HepG2 (cell line): ENCODE data around the gene GABRB3. TPM values are rescaled to one million over a fixed set of nuclear protein-coding genes. Genes with fewer than 3 reads are reported as not detected.

Experiments used
- ATAC-seq: fragments of 200-7000 bp; cut with Tn5 transposase; 3 replicates; pipeline ENCODE4 v1.9.1; 2020; ENCODE audit warnings: mild to moderate bottlenecking, moderate library complexity
- BruUV-seq: library from RNA; stranded (reverse); fragments of 400-500 nt; replicated peaks from 2 replicates; lab custom pipeline; 2021; lab: Mats Ljungman, UMichigan
- CTCF ChIA-PET: fragments of 300-600 bp; formaldehyde crosslinking; extraction: SDS; loops from one replicate; lab custom pipeline; 2021; ENCODE audit warnings: low total read pairs, inconsistent platforms, low intra/inter-chr PET ratio; lab: Yijun Ruan, JAX
- POLR2A ChIA-PET: fragments of 350-600 bp; sonication (Branson Sonifier 250); formaldehyde crosslinking; loops from one replicate; lab custom pipeline; 2020; ENCODE audit warnings: antibody characterized with exemption, inconsistent platforms; lab: Yijun Ruan, JAX
- DNase-seq: peaks from one replicate; pipeline ENCODE4 v3.0.0-alpha.2; 2015; ENCODE audit warnings: low spot score
- FAIRE-seq: peaks from 3 replicates; lab custom pipeline; 2011; peaks lifted over from hg19 to GRCh38; lab: Jason Lieb, UNC
- H2AFZ ChIP-seq: one replicate; pipeline ENCODE4 v1.6.1; 2011; ENCODE audit warnings: low read length, inconsistent platforms
- H3K27ac ChIP-seq: fragments of 300-600 bp; 3 replicates; pipeline ENCODE4 v1.8.0; 2011; ENCODE audit warnings: mixed run types, mild to moderate bottlenecking, mixed read lengths, low read length, inconsistent platforms; ENCODE audit not compliant: insufficient read depth; ENCODE audit errors: extremely low read length
- H3K27me3 ChIP-seq, 2 experiments: fragments of 200-600 bp in 1 of 2; 2 replicates in 1 of 2; 3 replicates in 1 of 2; pipeline versions ENCODE4 v1.6.0 to v1.8.0; 2011; ENCODE audit warnings: low read length in 2 of 2, mild to moderate bottlenecking in 2 of 2, moderate library complexity in 2 of 2, inconsistent platforms in 1 of 2; ENCODE audit not compliant: insufficient read depth in 2 of 2, control insufficient read depth in 1 of 2
- H3K36me3 ChIP-seq, 2 experiments: fragments of 200-600 bp in 1 of 2; replicated peaks in 1 of 2; 2 replicates in 1 of 2; 3 replicates in 1 of 2; pipeline versions ENCODE4 v1.5.1 to v1.8.0; 2011; ENCODE audit warnings: low read length in 2 of 2, inconsistent platforms in 1 of 2; ENCODE audit not compliant: insufficient read depth in 2 of 2, control insufficient read depth in 1 of 2
- H3K4me1 ChIP-seq: 2 replicates; pipeline ENCODE4 v1.5.1; 2012; ENCODE audit warnings: low read length, inconsistent platforms; ENCODE audit not compliant: insufficient read depth
- H3K4me2 ChIP-seq: 2 replicates; pipeline ENCODE4 v1.6.0; 2011; ENCODE audit warnings: low read depth, low read length, inconsistent platforms
- H3K4me3 ChIP-seq, 3 experiments: fragments of 200-600 bp in 1 of 3; sonication (generic), shearing (Covaris generic) in 1 of 3; replicated peaks in 1 of 3; 2 replicates each; pipeline ENCODE4 v1.5.1; 2011 to 2016; ENCODE audit warnings: low read length in 3 of 3, inconsistent platforms in 2 of 3, low read depth in 2 of 3, mild to moderate bottlenecking in 2 of 3, control low read depth in 1 of 3, mixed read lengths in 1 of 3; ENCODE audit not compliant: insufficient read depth in 1 of 3
- H3K79me2 ChIP-seq: one replicate; pipeline ENCODE4 v1.6.1; 2011; ENCODE audit warnings: low read length, inconsistent platforms; ENCODE audit not compliant: insufficient read depth
- H3K9ac ChIP-seq: 2 replicates; pipeline ENCODE4 v1.6.0; 2011; ENCODE audit warnings: mild to moderate bottlenecking, low read depth, low read length, inconsistent platforms; ENCODE audit not compliant: insufficient read depth
- H3K9me3 ChIP-seq: 2 replicates; pipeline ENCODE4 v1.5.1; 2012; ENCODE audit warnings: mild to moderate bottlenecking, low read length
- H4K20me1 ChIP-seq: 2 replicates; pipeline ENCODE4 v1.6.0; 2011; ENCODE audit warnings: inconsistent platforms, mild to moderate bottlenecking, low read length, moderate library complexity; ENCODE audit not compliant: insufficient read depth
- HINFP ChIP-seq: sonication (generic); formaldehyde crosslinking; IDR thresholded peaks from 2 replicates; pipeline ENCODE4 v1.4.0; 2020; ENCODE audit warnings: low read depth, mild to moderate bottlenecking, missing genetic modification reagents
- IRF1 ChIP-seq: sonication (generic); formaldehyde crosslinking; IDR thresholded peaks from 2 replicates; pipeline ENCODE4 v1.4.0; 2020; ENCODE audit warnings: low read depth, mild to moderate bottlenecking, missing genetic modification reagents
- JDP2 ChIP-seq: sonication (generic); formaldehyde crosslinking; IDR thresholded peaks from 2 replicates; pipeline ENCODE4 v1.8.1; 2022; ENCODE audit warnings: missing genetic modification reagents, borderline replicate concordance
- TCF7 ChIP-seq: sonication (generic); IDR thresholded peaks from 2 replicates; pipeline ENCODE4 v1.6.1; 2016; ENCODE audit warnings: antibody characterized with exemption, low read depth
- ZNF329 ChIP-seq: sonication (generic); formaldehyde crosslinking; IDR thresholded peaks from 2 replicates; pipeline ENCODE4 v1.9.0; 2021; ENCODE audit warnings: low read depth, mild to moderate bottlenecking, missing genetic modification reagents
- ZNF558 ChIP-seq: sonication (generic); formaldehyde crosslinking; IDR thresholded peaks from 2 replicates; pipeline ENCODE4 v1.9.0; 2022; ENCODE audit warnings: mild to moderate bottlenecking, missing genetic modification reagents, borderline replicate concordance
- ZNF850 ChIP-seq: sonication (generic); formaldehyde crosslinking; conservative IDR thresholded peaks from 2 replicates; pipeline ENCODE4 v1.9.0; 2021; ENCODE audit warnings: mild to moderate bottlenecking, missing genetic modification reagents
- WGBS: methylation state at CpG from one replicate; pipeline ENCODE4 v1.1.6; 2017; ENCODE audit warnings: low lambda C conversion rate; 5-methylcytosine and 5-hydroxymethylcytosine counted together
- in situ Hi-C: cut with HindIII; loops from 2 replicates; pipeline ENCODE4 v1.10.0; 2017; ENCODE audit warnings: low pct_unique_long_range_greater_than_20kb; ENCODE audit not compliant: extremely low pct_ligation_motif_present
- intact Hi-C: fragments of 100-400 bp; cut with micrococcal nuclease; formaldehyde crosslinking; loops from one replicate; pipeline ENCODE4 v1.10.0; 2022; ENCODE audit not compliant: unreplicated experiment
- polyA plus RNA-seq, 8 experiments: library from polyadenylated mRNA; depleted of rRNA in 3 of 8; stranded (reverse) in 7 of 8; unstranded in 1 of 8; fragments of >200 nt; fragmentation: Illumina TruSeq in 4 of 8; extraction: Trizol in 4 of 8; gene quantifications; 2 replicates each; pipeline versions ENCODE4 v1.2.1 to v1.2.3, GENCODE V29; 2011 to 2016; ENCODE audit warnings: low read depth in 4 of 8, missing spikeins in 1 of 8, mixed read lengths in 1 of 8; ENCODE audit not compliant: insufficient read depth in 1 of 8
- total RNA-seq, 5 experiments: library from RNA; depleted of rRNA; stranded (reverse); fragments of >200 nt; fragmentation: Illumina TruSeq; extraction: Trizol; gene quantifications; 2 replicates each; pipeline ENCODE4 v1.2.3, GENCODE V29; 2016; ENCODE audit warnings: low read depth in 1 of 5
- TF ChIP-seq, protein P1 (sequence below): fragments of 450-650 bp; IDR thresholded peaks from 2 replicates; pipeline ENCODE4 v1.6.1; 2017
- TF ChIP-seq, protein P2 (sequence below): sonication (generic); formaldehyde crosslinking; IDR thresholded peaks from 2 replicates; pipeline ENCODE4 v1.4.0; 2020; ENCODE audit warnings: mild to moderate bottlenecking, missing genetic modification reagents
- TF ChIP-seq, protein P3 (sequence below): IDR thresholded peaks from 2 replicates; pipeline ENCODE4 v1.4.0; 2020; ENCODE audit warnings: mild to moderate bottlenecking, missing genetic modification reagents

The GABRB3 gene
- total and polyA plus RNA-seq, 2 of the 13 experiments (the other 11 are each of a cell fraction or from before 2014, with no cell fraction given) = not detected

DNA sequence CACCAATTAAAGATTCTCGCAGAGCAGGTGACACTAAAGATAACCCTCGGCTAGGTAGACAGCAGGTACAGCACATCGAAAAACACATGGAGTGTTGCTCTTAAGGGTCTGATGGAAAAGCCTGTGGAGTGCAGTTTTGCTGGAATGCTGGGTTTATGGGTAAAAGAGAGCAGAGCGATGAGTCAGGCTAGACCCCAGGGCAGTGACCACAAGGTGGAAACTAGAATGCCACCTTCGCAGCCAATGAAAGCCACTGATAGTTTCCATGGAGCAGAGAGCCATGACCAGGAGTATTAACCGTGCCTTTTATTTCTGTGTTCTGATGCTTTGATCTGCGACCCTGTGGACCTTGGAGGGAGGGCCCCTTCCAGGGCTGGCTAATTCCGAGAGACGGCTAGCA is 149.8 kb downstream of the GABRB3 start:
- in situ Hi-C loops (no loop called here), intact Hi-C loops (no loop called here)
- H3K4me2 ChIP-seq = no peak overlapping the region
- H3K9ac ChIP-seq = no peak overlapping the region
- H4K20me1 ChIP-seq = no peaks in the 10 kb centered on the region
- H3K36me3 ChIP-seq = no peaks in the 10 kb centered on the region
- no peak for TF ChIP-seq ZNF850 (CRISPR knock-in tag)
- H3K4me1 ChIP-seq = no peaks in the 10 kb centered on the region
- no peak for FAIRE-seq
- H3K9me3 ChIP-seq = peaks cover 83% of the 10 kb centered on the region
- no peak for DNase-seq
- H3K27me3 ChIP-seq = no peaks in the 10 kb centered on the region
- POLR2A ChIA-PET = no interaction called here
- CTCF ChIA-PET = no interaction called here
- no peak overlapping the region for H2AFZ ChIP-seq
- no peak overlapping the region for H3K4me3 ChIP-seq
- H3K27ac ChIP-seq = no peak overlapping the region
- no peak for ATAC-seq
- no peaks in the 10 kb centered on the region for H3K79me2 ChIP-seq
- no TSS peak for BruUV-seq
- WGBS = 3% methylated on average over 6 of the region's 9 CpGs

DNA sequence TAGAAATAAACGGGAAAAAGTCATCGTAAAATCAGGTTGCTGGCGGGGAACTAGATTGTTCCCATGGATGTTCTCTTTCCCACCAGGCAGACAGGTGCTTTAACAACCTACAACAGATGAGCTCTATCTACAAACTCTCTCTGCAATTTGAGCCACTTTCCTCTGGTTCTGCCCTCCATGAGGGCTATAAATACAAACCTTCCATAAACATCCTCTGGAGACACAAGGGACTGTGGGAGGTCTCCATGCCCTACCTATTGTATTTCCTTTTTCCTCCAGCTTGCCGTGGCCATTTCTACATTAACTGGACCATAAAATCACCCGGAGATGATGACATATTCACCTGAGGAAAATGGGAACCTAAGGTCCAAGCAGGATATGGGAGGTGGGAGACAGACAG is 151.1 kb downstream of the GABRB3 start:
- no peak for DNase-seq
- BruUV-seq = no TSS peak
- Histone ChIP-seq H3K27ac (no peak overlapping the region), H4K20me1 (no peaks in the 10 kb centered on the region), H3K27me3 (no peaks in the 10 kb centered on the region), H3K9ac (no peak overlapping the region), H3K79me2 (no peaks in the 10 kb centered on the region), H3K36me3 (no peaks in the 10 kb centered on the region), H3K4me3 (no peak overlapping the region), H3K4me2 (no peak overlapping the region), H2AFZ (no peak overlapping the region), H3K9me3 (peaks cover 71% of the 10 kb centered on the region), H3K4me1 (no peaks in the 10 kb centered on the region)
- ATAC-seq = no peak
- FAIRE-seq = no peak
- ChIA-PET CTCF (no interaction called here), POLR2A (no interaction called here)
- in situ Hi-C loops = no loop called here
- intact Hi-C loops = no loop called here
- 7% methylated on average over 5 of the region's 5 CpGs for WGBS
- TF ChIP-seq, protein P1, sequence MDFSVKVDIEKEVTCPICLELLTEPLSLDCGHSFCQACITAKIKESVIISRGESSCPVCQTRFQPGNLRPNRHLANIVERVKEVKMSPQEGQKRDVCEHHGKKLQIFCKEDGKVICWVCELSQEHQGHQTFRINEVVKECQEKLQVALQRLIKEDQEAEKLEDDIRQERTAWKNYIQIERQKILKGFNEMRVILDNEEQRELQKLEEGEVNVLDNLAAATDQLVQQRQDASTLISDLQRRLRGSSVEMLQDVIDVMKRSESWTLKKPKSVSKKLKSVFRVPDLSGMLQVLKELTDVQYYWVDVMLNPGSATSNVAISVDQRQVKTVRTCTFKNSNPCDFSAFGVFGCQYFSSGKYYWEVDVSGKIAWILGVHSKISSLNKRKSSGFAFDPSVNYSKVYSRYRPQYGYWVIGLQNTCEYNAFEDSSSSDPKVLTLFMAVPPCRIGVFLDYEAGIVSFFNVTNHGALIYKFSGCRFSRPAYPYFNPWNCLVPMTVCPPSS = no peak
- TF ChIP-seq, protein P2, sequence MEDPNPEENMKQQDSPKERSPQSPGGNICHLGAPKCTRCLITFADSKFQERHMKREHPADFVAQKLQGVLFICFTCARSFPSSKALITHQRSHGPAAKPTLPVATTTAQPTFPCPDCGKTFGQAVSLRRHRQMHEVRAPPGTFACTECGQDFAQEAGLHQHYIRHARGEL (CRISPR knock-in tag) = no peak
- no peak for TF ChIP-seq JDP2 (CRISPR knock-in tag)
- no peak for TF ChIP-seq ZNF329 (CRISPR knock-in tag)
- TF ChIP-seq TCF7 = no peak
- TF ChIP-seq ZNF558 (CRISPR knock-in tag) = no peak
- no peak for TF ChIP-seq HINFP (CRISPR knock-in tag)
- TF ChIP-seq, protein P3, sequence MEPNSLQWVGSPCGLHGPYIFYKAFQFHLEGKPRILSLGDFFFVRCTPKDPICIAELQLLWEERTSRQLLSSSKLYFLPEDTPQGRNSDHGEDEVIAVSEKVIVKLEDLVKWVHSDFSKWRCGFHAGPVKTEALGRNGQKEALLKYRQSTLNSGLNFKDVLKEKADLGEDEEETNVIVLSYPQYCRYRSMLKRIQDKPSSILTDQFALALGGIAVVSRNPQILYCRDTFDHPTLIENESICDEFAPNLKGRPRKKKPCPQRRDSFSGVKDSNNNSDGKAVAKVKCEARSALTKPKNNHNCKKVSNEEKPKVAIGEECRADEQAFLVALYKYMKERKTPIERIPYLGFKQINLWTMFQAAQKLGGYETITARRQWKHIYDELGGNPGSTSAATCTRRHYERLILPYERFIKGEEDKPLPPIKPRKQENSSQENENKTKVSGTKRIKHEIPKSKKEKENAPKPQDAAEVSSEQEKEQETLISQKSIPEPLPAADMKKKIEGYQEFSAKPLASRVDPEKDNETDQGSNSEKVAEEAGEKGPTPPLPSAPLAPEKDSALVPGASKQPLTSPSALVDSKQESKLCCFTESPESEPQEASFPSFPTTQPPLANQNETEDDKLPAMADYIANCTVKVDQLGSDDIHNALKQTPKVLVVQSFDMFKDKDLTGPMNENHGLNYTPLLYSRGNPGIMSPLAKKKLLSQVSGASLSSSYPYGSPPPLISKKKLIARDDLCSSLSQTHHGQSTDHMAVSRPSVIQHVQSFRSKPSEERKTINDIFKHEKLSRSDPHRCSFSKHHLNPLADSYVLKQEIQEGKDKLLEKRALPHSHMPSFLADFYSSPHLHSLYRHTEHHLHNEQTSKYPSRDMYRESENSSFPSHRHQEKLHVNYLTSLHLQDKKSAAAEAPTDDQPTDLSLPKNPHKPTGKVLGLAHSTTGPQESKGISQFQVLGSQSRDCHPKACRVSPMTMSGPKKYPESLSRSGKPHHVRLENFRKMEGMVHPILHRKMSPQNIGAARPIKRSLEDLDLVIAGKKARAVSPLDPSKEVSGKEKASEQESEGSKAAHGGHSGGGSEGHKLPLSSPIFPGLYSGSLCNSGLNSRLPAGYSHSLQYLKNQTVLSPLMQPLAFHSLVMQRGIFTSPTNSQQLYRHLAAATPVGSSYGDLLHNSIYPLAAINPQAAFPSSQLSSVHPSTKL (CRISPR knock-in tag) = no peak
- TF ChIP-seq IRF1 (CRISPR knock-in tag) = no peak
